SJCRH30 (cell line): ENCODE results near the gene C19orf67. TPM values are rescaled to one million over a fixed set of nuclear protein-coding genes. Genes with fewer than 3 reads are reported as not detected.

Source experiments
- DNase-seq, 2 experiments: peaks; one replicate each; pipeline ENCODE4 v3.0.0-alpha.2; 2015 to 2020
- H3K27ac ChIP-seq: fragments of 250-450 bp; sonication (Bioruptor Pico); 2 replicates; pipeline ENCODE4 v1.5.1; 2020; ENCODE audit warnings: mild to moderate bottlenecking, moderate library complexity
- H3K27me3 ChIP-seq: fragments of 250-450 bp; sonication (Bioruptor Pico); 2 replicates; pipeline ENCODE4 v1.5.1; 2020; ENCODE audit warnings: mild to moderate bottlenecking, moderate library complexity
- H3K36me3 ChIP-seq: fragments of 250-450 bp; sonication (Bioruptor Pico); 2 replicates; pipeline ENCODE4 v1.5.1; 2020; ENCODE audit warnings: mild to moderate bottlenecking, moderate library complexity
- H3K4me1 ChIP-seq: fragments of 250-450 bp; sonication (Bioruptor Pico); 2 replicates; pipeline ENCODE4 v1.5.1; 2020; ENCODE audit warnings: mild to moderate bottlenecking, moderate library complexity
- H3K4me3 ChIP-seq: fragments of 250-450 bp; sonication (Bioruptor Pico); 2 replicates; pipeline ENCODE4 v1.5.1; 2020; ENCODE audit warnings: mild to moderate bottlenecking, moderate library complexity
- H3K9me3 ChIP-seq: fragments of 250-450 bp; sonication (Bioruptor Pico); replicated peaks from 2 replicates; pipeline ENCODE4 v1.5.1; 2020; ENCODE audit warnings: mild to moderate bottlenecking, moderate library complexity
- total RNA-seq: library from RNA; depleted of rRNA; stranded (reverse); fragments of >200 nt; shearing (Covaris generic); gene quantifications from 2 replicates; pipeline ENCODE4 v1.2.3, GENCODE V29; 2014

Gene C19orf67
- total RNA-seq, 1 experiment from 2014 or later = not detected

- Histone ChIP-seq H3K36me3 (no peaks in the 10 kb centered on the region), H3K9me3 (no peaks in the 10 kb centered on the region), H3K4me1 (peaks cover 18% of the 10 kb centered on the region), H3K27me3 (no peaks in the 10 kb centered on the region), H3K4me3 (peak overlapping the region; percentile 67), H3K27ac (peak overlapping the region; percentile 74)
- peak; percentile 78 to 86 for DNase-seq
These were observed 3.5 kb downstream of the C19orf67 start for GRCh38 chr19:14081797-14082674.

- peak; percentile 100 for DNase-seq
These were observed 4.4 kb downstream of the C19orf67 start for GRCh38 chr19:14080887-14081796.

GRCh38 chr19:14078411-14078810, 7.2 kb downstream of the C19orf67 start:
- Histone ChIP-seq H3K27me3 (peaks cover 8% of the 10 kb centered on the region; the same call in 1 of the 2 replicates), H3K4me3 (no peak overlapping the region), H3K4me1 (peaks cover 22% of the 10 kb centered on the region), H3K36me3 (no peaks in the 10 kb centered on the region), H3K9me3 (no peaks in the 10 kb centered on the region), H3K27ac (no peak overlapping the region)
- no peak for DNase-seq

More at GRCh38 chr19:14080887-14081796, 4.4 kb downstream of the C19orf67 start:
- H3K27ac ChIP-seq = peak overlapping the region; percentile 74
- H3K4me1 ChIP-seq = peaks cover 18% of the 10 kb centered on the region
- H3K36me3 ChIP-seq = no peaks in the 10 kb centered on the region
- H3K9me3 ChIP-seq = no peaks in the 10 kb centered on the region
- H3K27me3 ChIP-seq = no peaks in the 10 kb centered on the region
- H3K4me3 ChIP-seq = peak overlapping the region; percentile 67

- no peak overlapping the region for H3K27ac ChIP-seq
- no peak for DNase-seq
These were observed 11.4 kb downstream of the C19orf67 start for GRCh38 chr19:14073925-14074838.

GRCh38 chr19:14073261-14073924, 12.2 kb downstream of the C19orf67 start:
- Histone ChIP-seq H3K27ac (no peak overlapping the region), H3K9me3 (no peaks in the 10 kb centered on the region), H3K27me3 (peaks cover 8% of the 10 kb centered on the region; the same call in 1 of the 2 replicates)

More at GRCh38 chr19:14073925-14074838, 11.4 kb downstream of the C19orf67 start:
- peaks cover 19% of the 10 kb centered on the region for H3K4me1 ChIP-seq
- peak overlapping the region; percentile 65 for H3K4me3 ChIP-seq
- no peaks in the 10 kb centered on the region for H3K36me3 ChIP-seq
- H3K9me3 ChIP-seq = no peaks in the 10 kb centered on the region
- H3K27me3 ChIP-seq = peaks cover 8% of the 10 kb centered on the region; the same call in 1 of the 2 replicates

GRCh38 chr19:14072535-14073260, 12.9 kb downstream of the C19orf67 start, which contains the start of gene MISP3:
Gene MISP3 (plus strand): TSS chr19:14072786. CDS start chr19:14073310, 524 bp downstream.
- Histone ChIP-seq H3K9me3 (no peaks in the 10 kb centered on the region), H3K27ac (no peak within 1 kb of the TSS), H3K36me3 (no peaks in the 10 kb centered on the region), H3K27me3 (peaks cover 8% of the 10 kb centered on the region; the same call in 1 of the 2 replicates), H3K4me1 (peaks cover 19% of the 10 kb centered on the region), H3K4me3 (peak within 1 kb of the TSS; percentile 65)
- DNase-seq = peak; percentile 51 to 65

More at GRCh38 chr19:14073261-14073924, 12.2 kb downstream of the C19orf67 start:
- DNase-seq = peak; percentile 75 to 81
- Histone ChIP-seq H3K4me3 (peak overlapping the region; percentile 65), H3K4me1 (peaks cover 19% of the 10 kb centered on the region), H3K36me3 (no peaks in the 10 kb centered on the region)

- Histone ChIP-seq H3K4me3 (no peak overlapping the region), H3K36me3 (no peaks in the 10 kb centered on the region), H3K4me1 (peaks cover 19% of the 10 kb centered on the region), H3K27me3 (peaks cover 8% of the 10 kb centered on the region; the same call in 1 of the 2 replicates), H3K9me3 (no peaks in the 10 kb centered on the region), H3K27ac (no peak overlapping the region)
- DNase-seq = no peak
These were observed 15.1 kb downstream of the C19orf67 start for GRCh38 chr19:14070268-14071050.

GRCh38 chr19:14066134-14066533, 19.4 kb downstream of the C19orf67 start:
- Histone ChIP-seq H3K4me1 (no peaks in the 10 kb centered on the region), H3K27me3 (no peaks in the 10 kb centered on the region; the same call in 1 of the 2 replicates), H3K27ac (no peak overlapping the region), H3K36me3 (no peaks in the 10 kb centered on the region), H3K4me3 (no peak overlapping the region), H3K9me3 (no peaks in the 10 kb centered on the region)
- no peak for DNase-seq

- Histone ChIP-seq H3K4me3 (no peak overlapping the region), H3K36me3 (no peaks in the 10 kb centered on the region), H3K4me1 (no peaks in the 10 kb centered on the region; the same call in 1 of the 2 replicates), H3K9me3 (no peaks in the 10 kb centered on the region), H3K27me3 (peaks cover 13% of the 10 kb centered on the region; the same call in 1 of the 2 replicates), H3K27ac (no peak overlapping the region)
- no peak for DNase-seq
These were observed 22.5 kb downstream of the C19orf67 start for GRCh38 chr19:14063105-14063504.

- Histone ChIP-seq H3K27me3 (peaks cover 17% of the 10 kb centered on the region; the same call in 1 of the 2 replicates), H3K9me3 (no peaks in the 10 kb centered on the region), H3K36me3 (no peaks in the 10 kb centered on the region), H3K27ac (no peak overlapping the region), H3K4me3 (no peak overlapping the region), H3K4me1 (no peaks in the 10 kb centered on the region; the same call in 1 of the 2 replicates)
- no peak for DNase-seq
These were observed 23.1 kb downstream of the C19orf67 start for GRCh38 chr19:14062558-14062855.

- Histone ChIP-seq H3K4me1 (no peaks in the 10 kb centered on the region; the same call in 1 of the 2 replicates), H3K4me3 (no peak within 1 kb of the TSS), H3K9me3 (no peaks in the 10 kb centered on the region), H3K27ac (no peak within 1 kb of the TSS), H3K27me3 (peaks cover 17% of the 10 kb centered on the region; the same call in 1 of the 2 replicates), H3K36me3 (no peaks in the 10 kb centered on the region)
- no peak for DNase-seq
These were observed 23.6 kb downstream of the C19orf67 start, which contains the start of gene PALM3 for GRCh38 chr19:14061751-14062557. Gene PALM3 (minus strand): TSS chr19:14062076. CDS start chr19:14061980, 96 bp downstream.
